ENCODE measurements around the gene NUDT9.
"Not testable (repeated sequence)": the region's sequence is repeated elsewhere in the genome, so short reads cannot be mapped to it uniquely, and the experiment has no call there.

NUDT9 gene

GRCh38 chr4:87422104-87423052 lies at the start of gene NUDT9:
TSS of gene NUDT9 (plus strand) at chr4:87422573. CDS start at chr4:87422906, 333 bp downstream.
- DNase-seq = peak; percentile 82

DNA sequence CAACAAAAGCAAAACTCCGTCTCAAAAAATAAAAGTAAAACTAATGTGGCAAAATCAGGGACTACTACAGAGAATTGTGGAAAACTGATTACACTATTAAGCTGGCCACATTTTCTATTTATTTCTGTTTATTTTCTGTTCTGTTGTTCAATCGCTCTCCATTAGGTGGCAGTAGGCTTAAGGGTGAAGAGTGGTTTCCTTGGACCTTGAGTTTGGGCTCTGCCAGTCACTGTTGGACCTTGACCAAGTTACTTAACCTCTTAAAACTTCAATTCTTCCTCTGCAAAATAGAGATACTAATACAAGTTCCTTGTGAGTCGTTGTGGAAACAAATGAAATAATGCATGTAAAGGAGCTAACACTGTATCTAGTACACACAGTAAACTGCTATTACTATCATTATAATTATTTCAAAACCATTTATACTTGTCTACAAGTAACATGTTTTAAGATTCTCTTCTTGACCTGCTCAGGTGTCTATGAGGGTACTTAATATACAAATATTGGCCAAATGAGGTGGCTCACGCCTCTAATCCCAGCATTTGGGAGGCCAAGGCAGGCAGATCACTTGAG lies 46.6 kb upstream of the NUDT9 start:
- no peak for DNase-seq

- DNase-seq = no peak
Observed at GRCh38 chr4:87377816-87378215, 44.6 kb upstream of the NUDT9 start.

GRCh38 chr4:87382116-87382515 lies 40.3 kb upstream of the NUDT9 start:
- DNase-seq = no peak

DNA sequence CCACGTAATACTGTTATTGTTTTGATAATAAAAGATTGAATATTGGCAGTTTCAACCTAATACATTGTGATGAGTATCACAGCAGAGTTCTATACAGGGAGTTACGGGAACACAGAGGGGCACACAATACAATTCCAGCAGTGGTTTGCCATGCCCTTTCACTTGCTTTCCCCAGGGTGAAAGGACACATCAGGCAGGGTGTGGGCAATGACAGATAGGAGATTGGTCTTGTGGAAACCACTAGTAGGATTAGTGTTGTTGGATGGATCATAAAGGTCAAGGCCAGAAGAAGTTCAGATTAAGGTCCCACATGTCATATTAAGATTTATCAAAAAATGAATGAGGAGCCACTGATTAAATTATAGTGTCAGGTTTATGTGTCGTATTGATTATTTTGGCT lies 39.4 kb upstream of the NUDT9 start:
- DNase-seq = no peak

- DNase-seq = not testable (repeated sequence)
Observed at GRCh38 chr4:87384466-87385132, 37.8 kb upstream of the NUDT9 start.

- DNase-seq = no peak
Observed at GRCh38 chr4:87387237-87387636, 35.1 kb upstream of the NUDT9 start.

DNA sequence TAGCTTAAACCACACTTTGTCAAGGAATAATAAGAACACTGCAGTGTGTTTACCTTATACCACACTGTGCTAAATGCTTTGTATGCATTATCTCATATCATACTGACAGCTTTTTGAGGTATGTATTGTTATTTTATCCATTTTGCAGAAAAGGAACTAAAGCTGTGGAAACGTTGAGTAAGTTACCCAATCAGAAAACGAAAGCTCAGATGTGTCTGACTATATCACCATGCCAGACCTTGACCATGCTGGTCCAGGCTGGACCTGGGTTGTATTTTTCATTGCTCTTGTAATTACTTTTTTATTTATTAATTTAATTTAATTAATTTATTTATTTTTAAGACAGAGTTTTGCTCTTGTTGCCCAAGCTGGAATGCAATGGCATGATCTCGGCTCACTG lies 33.5 kb upstream of the NUDT9 start:
- DNase-seq = no peak

GRCh38 chr4:87390055-87390454 lies 32.3 kb upstream of the NUDT9 start:
- not testable (repeated sequence) for DNase-seq

DNA sequence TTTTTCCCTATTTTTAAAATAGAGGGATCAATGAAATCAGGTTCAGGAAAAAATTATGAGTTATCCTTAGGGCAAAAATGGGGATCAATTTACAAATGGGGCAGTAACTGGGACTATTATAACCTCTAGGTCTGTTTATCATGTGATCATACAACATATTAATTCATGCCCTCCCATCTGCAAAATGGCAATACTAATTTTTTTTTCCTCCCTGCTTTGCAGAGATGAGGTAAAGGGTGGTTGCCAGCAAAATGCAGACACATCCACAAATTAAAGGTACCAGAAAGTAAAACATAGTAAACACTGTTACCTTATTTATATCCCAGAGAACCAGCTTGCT lies 31.9 kb upstream of the NUDT9 start:
- no peak for DNase-seq

DNA sequence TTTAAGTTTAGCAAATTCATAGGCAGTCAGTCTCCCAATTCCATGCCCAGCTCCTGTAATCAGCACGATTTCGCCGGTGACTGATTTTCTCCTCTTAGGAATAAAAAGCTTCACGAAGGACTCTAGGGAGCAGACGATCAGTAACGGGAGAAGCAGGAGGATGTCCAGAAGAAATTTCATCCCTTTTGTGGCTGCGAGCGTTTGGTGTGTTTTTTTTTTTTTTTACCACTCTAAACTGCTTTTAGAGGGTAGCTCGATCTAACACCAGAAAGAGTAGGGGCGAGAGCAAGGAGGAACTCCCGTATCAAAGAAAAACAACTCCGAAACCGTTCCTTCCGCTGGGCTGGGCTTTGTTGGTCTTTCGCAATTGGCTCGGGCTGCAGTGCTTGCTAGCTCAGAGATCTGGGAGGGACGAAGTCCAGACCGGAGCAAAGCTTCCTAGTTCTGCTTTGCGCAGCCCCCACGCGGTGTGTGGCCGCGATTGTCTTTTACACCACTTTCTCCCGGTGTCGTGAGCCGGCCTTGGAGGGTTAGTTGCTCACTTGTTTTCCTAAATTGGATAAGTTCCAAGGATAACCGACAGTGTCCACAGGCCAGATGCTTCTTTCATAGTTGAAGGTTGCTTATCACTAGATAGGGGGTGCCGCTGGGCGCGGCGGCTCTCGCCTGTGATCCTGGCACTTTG lies 31.3 kb upstream of the NUDT9 start, which contains the start of gene HSD17B11:
Gene HSD17B11, minus strand, starts transcription at position 298 of the 685 bp plus-strand sequence. Its CDS starts 118 bp downstream, at position 180.
- DNase-seq = peak; percentile 71

DNA sequence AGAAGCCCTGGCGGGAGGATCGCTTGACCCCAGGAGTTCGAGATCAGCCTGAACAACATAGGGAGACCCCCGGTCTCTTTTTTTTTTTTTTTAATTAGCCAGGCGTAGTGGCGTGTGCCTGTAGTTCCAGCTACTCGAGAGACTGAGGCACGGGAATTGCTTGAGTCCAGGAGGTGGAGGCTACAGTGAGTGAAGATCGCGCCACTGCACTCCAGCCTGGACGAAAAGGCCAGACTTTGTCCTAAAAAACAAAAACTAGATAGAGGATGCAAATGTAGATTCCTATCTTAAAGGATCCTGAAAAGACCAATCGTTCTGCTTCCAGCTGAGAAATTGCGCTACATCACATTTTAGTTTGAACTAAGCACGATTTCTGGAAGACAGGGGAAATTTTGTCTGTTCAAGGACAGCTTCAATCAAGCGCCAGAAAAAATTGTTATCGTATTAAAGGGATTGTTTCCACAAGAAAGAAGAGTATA lies 30.8 kb upstream of the NUDT9 start:
- DNase-seq = no peak

DNA sequence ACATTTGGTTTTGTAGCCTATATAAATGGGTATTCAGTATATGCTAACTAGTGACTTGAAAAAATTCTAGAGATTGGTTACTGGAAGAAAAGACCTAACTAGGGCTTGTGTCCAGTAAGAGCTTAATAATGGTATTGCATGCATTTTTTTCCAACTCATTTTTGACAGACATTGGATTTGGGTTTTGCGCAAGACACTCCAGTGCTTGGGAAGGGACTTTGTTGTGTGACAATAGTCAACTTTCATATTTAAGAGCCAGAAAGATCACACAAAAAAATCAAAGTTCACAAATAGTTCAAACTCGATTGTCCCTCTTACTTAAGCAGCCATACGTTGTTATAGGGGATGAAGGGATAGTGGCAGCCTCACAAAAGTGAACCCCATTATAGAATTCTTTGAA lies 30.2 kb upstream of the NUDT9 start:
- DNase-seq = no peak

DNA sequence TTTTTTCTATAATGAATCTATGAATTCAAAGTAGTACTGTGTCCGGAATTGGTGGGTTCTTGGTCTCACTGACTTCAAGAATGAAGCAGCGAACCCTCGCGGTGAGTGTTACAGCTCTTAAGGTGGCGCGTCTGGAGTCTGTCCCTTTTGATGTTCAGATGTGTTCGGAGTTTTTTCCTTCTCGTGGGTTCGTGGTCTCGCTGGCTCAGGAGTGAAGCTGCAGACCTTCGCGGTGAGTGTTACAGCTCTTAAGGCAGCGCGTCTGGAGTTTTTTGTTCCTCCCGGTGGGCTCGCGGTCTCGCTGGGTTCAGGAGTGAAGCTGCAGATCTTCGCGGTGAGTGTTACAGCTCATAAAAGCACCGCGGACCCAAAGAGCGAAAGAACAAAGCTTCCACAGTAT lies 27.3 kb upstream of the NUDT9 start:
- not testable (repeated sequence) for DNase-seq

DNA sequence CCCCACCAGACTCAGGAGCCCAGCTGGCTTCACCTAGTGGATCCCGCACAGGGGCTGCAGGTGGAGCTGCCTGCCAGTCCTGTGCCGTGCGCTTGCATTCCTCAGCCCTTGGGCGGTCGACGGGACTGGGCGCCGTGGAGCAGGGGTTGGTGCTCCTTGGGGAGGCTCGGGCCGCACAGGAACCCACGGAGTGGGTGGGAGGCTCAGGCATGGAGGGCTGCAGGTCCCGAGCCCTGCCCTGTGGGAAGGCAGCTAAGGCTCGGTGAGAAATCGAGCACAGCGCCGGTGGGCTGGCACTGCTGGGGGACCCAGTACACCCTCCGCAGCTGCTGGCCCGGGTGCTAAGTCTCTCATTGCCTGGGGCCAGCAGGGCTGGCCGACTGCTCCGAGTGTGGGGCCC lies 26.5 kb upstream of the NUDT9 start:
- not testable (repeated sequence) for DNase-seq

DNA sequence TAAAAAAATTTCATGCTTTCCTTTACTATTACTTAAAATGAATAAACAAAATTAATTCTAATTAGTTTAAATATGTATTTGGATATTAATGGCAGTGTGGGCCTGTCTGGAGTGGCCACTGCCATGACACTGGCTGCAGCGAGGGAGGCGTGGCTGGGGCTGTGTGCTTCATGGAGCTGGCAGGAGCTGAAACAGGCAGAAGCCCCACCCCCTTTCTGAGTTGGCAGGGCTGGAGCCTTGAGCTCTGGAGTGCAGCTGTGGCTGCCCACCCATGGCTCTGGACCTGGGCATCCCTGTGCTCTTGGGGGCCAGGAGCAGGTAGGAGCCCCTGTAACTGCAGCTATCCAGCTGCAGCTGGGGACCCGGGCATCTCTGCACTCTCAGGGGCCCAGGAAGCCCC lies 23.2 kb upstream of the NUDT9 start:
- no peak for DNase-seq

GRCh38 chr4:87399954-87400353 lies 22.4 kb upstream of the NUDT9 start:
- no peak for DNase-seq

GRCh38 chr4:87403732-87404131 lies 18.6 kb upstream of the NUDT9 start:
- not testable (repeated sequence) for DNase-seq

DNA sequence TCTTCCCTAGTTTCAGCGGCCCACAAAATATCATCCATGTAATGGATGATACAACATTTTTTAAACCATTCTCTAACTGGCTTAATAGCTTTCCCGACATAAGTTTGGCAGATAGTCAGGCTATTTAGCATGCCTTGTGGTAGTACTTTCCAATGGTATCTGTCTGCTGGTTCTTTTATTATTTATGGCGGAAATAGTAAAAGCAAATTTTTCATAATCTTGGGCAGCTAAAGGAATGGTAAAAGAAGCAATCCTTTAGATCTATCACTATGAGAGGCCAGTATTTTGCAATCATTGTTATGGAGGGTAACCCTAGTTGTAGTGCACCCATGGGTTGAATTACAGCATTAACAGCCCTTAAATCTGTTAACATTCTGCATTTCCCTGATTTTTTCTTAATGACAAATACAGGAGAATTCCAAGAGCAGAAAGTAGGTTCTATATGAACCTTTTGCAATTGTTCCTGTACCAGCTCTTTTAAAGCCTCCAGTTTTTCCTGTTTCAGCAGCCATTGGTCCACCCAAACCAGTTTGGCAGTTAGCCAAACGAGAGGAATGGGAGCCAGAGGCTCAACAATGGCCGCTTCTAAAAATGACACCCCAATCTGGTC lies 17.1 kb upstream of the NUDT9 start:
- no peak for DNase-seq

- DNase-seq = no peak
Observed at GRCh38 chr4:87406462-87406861, 15.9 kb upstream of the NUDT9 start.

GRCh38 chr4:87406902-87407301 lies 15.5 kb upstream of the NUDT9 start:
- DNase-seq = not testable (repeated sequence)

DNA sequence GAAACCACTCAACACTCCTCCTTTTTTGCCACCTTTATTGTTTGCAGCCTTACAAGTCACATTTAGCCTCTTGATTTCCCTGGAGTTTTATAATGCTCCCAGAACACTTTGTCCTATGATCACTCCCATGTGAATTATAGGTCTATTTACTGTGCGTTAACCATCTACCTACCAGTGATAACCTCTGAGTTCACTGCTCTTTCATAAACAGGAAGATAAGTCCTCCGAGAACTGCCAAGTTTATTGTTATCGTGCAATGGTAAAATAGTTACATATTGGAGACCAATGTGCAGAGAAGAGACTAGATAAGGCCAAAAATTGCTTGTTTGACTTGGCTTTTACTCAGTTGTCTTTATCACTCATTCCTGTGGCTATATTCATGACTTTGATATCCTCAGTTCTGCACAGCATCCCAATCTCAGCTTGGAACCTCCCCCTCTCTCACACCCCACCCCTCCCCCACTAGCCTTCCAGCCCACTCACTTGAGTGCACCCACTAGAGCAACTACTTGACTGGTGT lies 12.9 kb upstream of the NUDT9 start:
- DNase-seq = no peak
